ENCODE measurements around the gene SGMS1.

Gene SGMS1

GRCh38 chr10:50316695-50317648 lies 306.8 kb downstream of the SGMS1 start:
- no peak for TF ChIP-seq ZNF274 (IDR thresholded peaks at IDR 0.05; ENCODE audit: low read depth, low read length)
- no peak overlapping the region for H3K4me3 ChIP-seq (ENCODE audit: low read length)

GRCh38 chr10:50316174-50316573 lies 307.6 kb downstream of the SGMS1 start:
- H3K4me3 ChIP-seq (ENCODE audit: low read length), result no peak overlapping the region
- TF ChIP-seq ZNF274 (IDR thresholded peaks at IDR 0.05; ENCODE audit: low read depth, low read length), result no peak

- no peak overlapping the region for H3K4me3 ChIP-seq (ENCODE audit: low read length)
- TF ChIP-seq ZNF274 (IDR thresholded peaks at IDR 0.05; ENCODE audit: low read depth, low read length), result no peak
Observed at GRCh38 chr10:50315424-50315823, 308.3 kb downstream of the SGMS1 start.

GRCh38 chr10:50314169-50315071 lies 309.3 kb downstream of the SGMS1 start:
- H3K4me3 ChIP-seq (ENCODE audit: low read length), result no peak overlapping the region
- no peak for TF ChIP-seq ZNF274 (IDR thresholded peaks at IDR 0.05; ENCODE audit: low read depth, low read length)

- H3K4me3 ChIP-seq (ENCODE audit: low read length), result no peak overlapping the region
- TF ChIP-seq ZNF274 (IDR thresholded peaks at IDR 0.05; ENCODE audit: low read depth, low read length), result no peak
Observed at GRCh38 chr10:50312464-50313437, 311.0 kb downstream of the SGMS1 start.

- no peak overlapping the region for H3K4me3 ChIP-seq (ENCODE audit: low read length)
- TF ChIP-seq ZNF274 (IDR thresholded peaks at IDR 0.05; ENCODE audit: low read depth, low read length), result no peak
Observed at GRCh38 chr10:50310560-50311174, 313.1 kb downstream of the SGMS1 start.

- H3K4me3 ChIP-seq (ENCODE audit: low read length), result no peak overlapping the region
- no peak for TF ChIP-seq ZNF274 (IDR thresholded peaks at IDR 0.05; ENCODE audit: low read depth, low read length)
Observed at GRCh38 chr10:50309342-50309741, 314.4 kb downstream of the SGMS1 start.

GRCh38 chr10:50304660-50305059 lies 319.1 kb downstream of the SGMS1 start:
- H3K4me3 ChIP-seq (ENCODE audit: low read length), result no peak overlapping the region
- TF ChIP-seq ZNF274 (IDR thresholded peaks at IDR 0.05; ENCODE audit: low read depth, low read length), result no peak

GRCh38 chr10:50299948-50300669 lies 323.6 kb downstream of the SGMS1 start:
- no peak overlapping the region for H3K4me3 ChIP-seq (ENCODE audit: low read length)
- no peak for TF ChIP-seq ZNF274 (IDR thresholded peaks at IDR 0.05; ENCODE audit: low read depth, low read length)

GRCh38 chr10:50295367-50295766 lies 328.4 kb downstream of the SGMS1 start:
- no peak for TF ChIP-seq ZNF274 (IDR thresholded peaks at IDR 0.05; ENCODE audit: low read depth, low read length)
- H3K4me3 ChIP-seq (ENCODE audit: low read length), result no peak overlapping the region

- TF ChIP-seq ZNF274 (IDR thresholded peaks at IDR 0.05; ENCODE audit: low read depth, low read length), result no peak
- no peak overlapping the region for H3K4me3 ChIP-seq (ENCODE audit: low read length)
Observed at GRCh38 chr10:50294582-50294981, 329.2 kb downstream of the SGMS1 start.

- TF ChIP-seq ZNF274 (IDR thresholded peaks at IDR 0.05; ENCODE audit: low read depth, low read length), result no peak
Observed at GRCh38 chr10:50293513-50294313, 330.0 kb downstream of the SGMS1 start.

More at GRCh38 chr10:50293513-50294313, 330.0 kb downstream of the SGMS1 start:
- H3K4me3 ChIP-seq (ENCODE audit: low read length), result no peak overlapping the region
